A549 (cell line): ENCODE data around the gene TSC22D2. TPM values are rescaled to one million over a fixed set of nuclear protein-coding genes. Genes with fewer than 3 reads are reported as not detected.
"Not testable (repeated sequence)": the region's sequence is repeated elsewhere in the genome, so short reads cannot be mapped to it uniquely, and the experiment has no call there.

Experiments
- ATAC-seq, 2 experiments: fragments of 200-7000 bp in 1 of 2; fragments of >200 bp in 1 of 2; cut with Nextera tagmentation in 1 of 2; cut with Tn5 transposase in 1 of 2; 3 replicates each; pipeline versions ENCODE4 v1.8.0 to v1.9.1; 2018 to 2020; ENCODE audit warnings: mild to moderate bottlenecking in 1 of 2, moderate library complexity in 1 of 2
- CTCF ChIA-PET: fragments of 300-600 bp; sonication (Branson Sonifier 250); formaldehyde crosslinking; extraction: SDS; loops from one replicate; lab custom pipeline; 2021; ENCODE audit warnings: antibody characterized with exemption, inconsistent platforms; lab: Yijun Ruan, JAX
- POLR2A ChIA-PET: fragments of 350-600 bp; formaldehyde crosslinking; extraction: SDS; loops from one replicate; lab custom pipeline; 2021; ENCODE audit warnings: antibody characterized with exemption, inconsistent platforms; lab: Yijun Ruan, JAX
- DNase-seq, 2 experiments: peaks; one replicate each; pipeline versions ENCODE4 v3.0.0 to v3.0.0-alpha.2; 2011 to 2016; ENCODE audit warnings: low read depth in 1 of 2, low spot score in 1 of 2
- FAIRE-seq: peaks from 2 replicates; lab custom pipeline; 2011; peaks lifted over from hg19 to GRCh38; lab: Jason Lieb, UNC
- H3K27ac ChIP-seq, 2 experiments: fragments of >200 bp; sonication (Bioruptor Twin); formaldehyde crosslinking; 3 replicates each; pipeline ENCODE4 v1.5.1; 2016 to 2017
- H3K4me1 ChIP-seq: fragments of >200 bp; sonication (Bioruptor Twin); formaldehyde crosslinking; 3 replicates; pipeline ENCODE4 v1.6.1; 2016
- H3K4me2 ChIP-seq: fragments of >200 bp; sonication (Bioruptor Twin); formaldehyde crosslinking; 3 replicates; pipeline ENCODE4 v1.6.1; 2016
- H3K4me3 ChIP-seq: fragments of >200 bp; sonication (Bioruptor Twin); formaldehyde crosslinking; 3 replicates; pipeline ENCODE4 v1.5.1; 2016
- H3K9me3 ChIP-seq: fragments of >200 bp; sonication (Bioruptor Twin); formaldehyde crosslinking; 3 replicates; pipeline ENCODE4 v1.6.1; 2016
- CBX2 ChIP-seq: fragments of 200-600 bp; sonication (generic); IDR thresholded peaks from 2 replicates; pipeline ENCODE4 v1.6.1; 2016; ENCODE audit warnings: low read depth, mild to moderate bottlenecking, borderline replicate concordance
- CBX8 ChIP-seq: fragments of 200-600 bp; sonication (generic); IDR thresholded peaks from 2 replicates; pipeline ENCODE4 v1.6.1; 2016
- CEBPB ChIP-seq, 2 experiments: fragments of >200 bp in 1 of 2; sonication (Bioruptor Twin) in 1 of 2; formaldehyde crosslinking in 1 of 2; IDR thresholded peaks; 2 replicates each; pipeline ENCODE4 v1.6.1; 2012 to 2016
- CHD2 ChIP-seq: fragments of 150-350 bp; IDR thresholded peaks from 2 replicates; pipeline ENCODE4 v1.6.1; 2014; ENCODE audit warnings: low read length; ENCODE audit not compliant: partially characterized antibody
- CHD4 ChIP-seq: fragments of 200-600 bp; sonication (generic); IDR thresholded peaks from 2 replicates; pipeline ENCODE4 v1.6.1; 2016; ENCODE audit warnings: antibody characterized with exemption, mild to moderate bottlenecking, borderline replicate concordance
- EHF ChIP-seq: fragments of 250-450 bp; sonication (Bioruptor Pico); IDR thresholded peaks from 2 replicates; pipeline ENCODE4 v1.5.0; 2020; ENCODE audit warnings: mild to moderate bottlenecking
- FOXS1 ChIP-seq: fragments of 250-450 bp; sonication (Bioruptor Pico); IDR thresholded peaks from 2 replicates; pipeline ENCODE4 v1.5.0; 2020; ENCODE audit warnings: mild to moderate bottlenecking, moderate library complexity
- HDAC2 ChIP-seq: fragments of 200-600 bp; sonication (generic); IDR thresholded peaks from 2 replicates; pipeline ENCODE4 v1.6.1; 2016
- HOXA7 ChIP-seq: fragments of 250-450 bp; sonication (Bioruptor Pico); IDR thresholded peaks from 2 replicates; pipeline ENCODE4 v1.5.0; 2020; ENCODE audit warnings: mild to moderate bottlenecking, moderate library complexity
- HOXB5 ChIP-seq: fragments of 250-450 bp; sonication (Bioruptor Pico); IDR thresholded peaks from 2 replicates; pipeline ENCODE4 v1.5.0; 2020; ENCODE audit warnings: mild to moderate bottlenecking, moderate library complexity
- JUN ChIP-seq, 2 experiments: fragments of >200 bp; sonication (Bioruptor Twin); formaldehyde crosslinking; IDR thresholded peaks; 2 replicates in 1 of 2; 3 replicates in 1 of 2; pipeline ENCODE4 v1.6.1; 2016 to 2017
- MAZ ChIP-seq: fragments of 150-350 bp; IDR thresholded peaks from 2 replicates; pipeline ENCODE4 v1.6.1; 2014; ENCODE audit warnings: antibody characterized with exemption, low read depth, low read length, borderline replicate concordance
- NPAS2 ChIP-seq: fragments of 250-450 bp; sonication (Bioruptor Pico); IDR thresholded peaks from 2 replicates; pipeline ENCODE4 v1.8.0; 2022; ENCODE audit warnings: mild to moderate bottlenecking, moderate library complexity, borderline replicate concordance
- RARB ChIP-seq: fragments of 250-450 bp; sonication (Bioruptor Pico); IDR thresholded peaks from 2 replicates; pipeline ENCODE4 v1.8.0; 2021; ENCODE audit warnings: mild to moderate bottlenecking, moderate library complexity
- RNF2 ChIP-seq: fragments of 200-600 bp; sonication (generic); IDR thresholded peaks from 2 replicates; pipeline ENCODE4 v1.6.1; 2016; ENCODE audit warnings: low read depth, mild to moderate bottlenecking, antibody characterized with exemption, moderate library complexity, borderline replicate concordance
- SREBF2 ChIP-seq: fragments of 450-650 bp; IDR thresholded peaks from 2 replicates; pipeline ENCODE4 v1.6.1; 2014; ENCODE audit warnings: mild to moderate bottlenecking, moderate library complexity
- ZC3H11A ChIP-seq: fragments of 450-650 bp; IDR thresholded peaks from 2 replicates; pipeline ENCODE4 v1.6.1; 2014; ENCODE audit warnings: antibody characterized with exemption, mild to moderate bottlenecking
- ZFP36 ChIP-seq: fragments of 450-650 bp; IDR thresholded peaks from 2 replicates; pipeline ENCODE4 v1.6.1; 2014; ENCODE audit warnings: borderline replicate concordance; ENCODE audit not compliant: partially characterized antibody
- ZNF302 ChIP-seq: fragments of 250-450 bp; sonication (Bioruptor Pico); IDR thresholded peaks from 2 replicates; pipeline ENCODE4 v1.9.0; 2021; ENCODE audit warnings: inconsistent platforms, mild to moderate bottlenecking, moderate library complexity
- ZSCAN20 ChIP-seq: fragments of 250-450 bp; sonication (Bioruptor Pico); IDR thresholded peaks from 2 replicates; pipeline ENCODE4 v1.8.0; 2022; ENCODE audit warnings: mild to moderate bottlenecking, moderate library complexity
- WGBS: methylation state at CpG from one replicate; pipeline ENCODE4 v1.1.6; 2017; ENCODE audit errors: missing lambda C conversion rate; 5-methylcytosine and 5-hydroxymethylcytosine counted together
- polyA plus RNA-seq, 4 experiments: library from polyadenylated mRNA; depleted of rRNA in 3 of 4; stranded (reverse); fragments of >200 nt; fragmentation: RNase III in 1 of 4; extraction: RNeasy Plus Mini Kit Qiagen cat#74134 plus additional on column Dnase treatment in 1 of 4; gene quantifications; 2 replicates in 3 of 4; 3 replicates in 1 of 4; pipeline ENCODE4 v1.2.3, GENCODE V29; 2011 to 2017
- TF ChIP-seq, protein P1 (sequence below): fragments of 250-450 bp; sonication (Bioruptor Pico); IDR thresholded peaks from 2 replicates; pipeline ENCODE4 v1.5.0; 2020; ENCODE audit warnings: low read depth, mild to moderate bottlenecking, moderate library complexity
- TF ChIP-seq, protein P2 (sequence below): fragments of >200 bp; sonication (Bioruptor Twin); formaldehyde crosslinking; IDR thresholded peaks from 3 replicates; pipeline ENCODE4 v1.6.1; 2016
- TF ChIP-seq, protein P3 (sequence below): fragments of 450-650 bp; IDR thresholded peaks from 2 replicates; pipeline ENCODE4 v1.6.1; 2014; ENCODE audit warnings: antibody characterized with exemption

The TSC22D2 gene
- polyA plus RNA-seq, 2 of the 4 experiments (the other 2 are of a cell fraction), result 8.8 to 13.9 TPM

DNA sequence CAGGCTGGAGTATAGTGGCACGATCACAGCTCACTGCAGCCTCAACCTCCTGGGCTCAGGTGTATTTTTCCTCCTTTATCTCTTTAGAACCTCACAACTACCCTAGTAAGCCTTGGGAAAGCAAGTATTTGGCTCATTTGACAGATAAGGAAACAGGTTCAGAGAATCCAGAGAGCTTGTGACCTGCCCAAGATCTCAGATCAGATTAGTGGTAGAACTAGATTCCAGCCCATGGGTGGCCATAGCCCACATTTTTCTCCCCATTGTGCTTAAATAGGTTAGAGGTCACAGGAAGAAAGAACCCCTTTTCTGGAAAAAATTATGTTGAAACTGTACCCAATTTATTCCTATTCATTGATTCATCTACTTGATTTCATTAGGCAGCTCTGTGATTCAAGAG, 64.3 kb downstream of the TSC22D2 start:
- no peak for DNase-seq
- WGBS, result 88% methylated on average over 1 of the region's 1 CpG

DNA sequence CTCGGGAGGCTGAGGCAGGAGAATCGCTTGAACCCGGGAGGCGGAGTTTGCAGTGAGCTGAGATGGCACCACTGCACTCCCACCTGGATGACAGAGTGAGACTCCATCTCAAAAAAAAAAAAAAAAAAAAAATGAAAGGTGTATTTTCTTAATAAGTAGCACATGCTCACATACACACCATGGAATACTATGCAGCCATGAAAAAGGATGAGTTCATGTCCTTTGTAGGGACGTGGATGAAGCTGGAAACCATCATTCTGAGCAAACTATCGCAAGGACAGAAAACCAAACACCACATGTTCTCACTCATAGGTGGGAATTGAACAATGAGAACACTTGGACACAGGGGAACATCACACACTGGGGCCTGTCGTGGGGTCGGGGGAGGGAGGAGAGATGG, 65.1 kb downstream of the TSC22D2 start:
- H3K9me3 ChIP-seq, H3K4me2 ChIP-seq, H3K4me3 ChIP-seq, FAIRE-seq, POLR2A ChIA-PET, H3K27ac ChIP-seq, ATAC-seq, DNase-seq: not testable (repeated sequence)
- WGBS, result 79% methylated on average over 8 of the region's 8 CpGs
- CTCF ChIA-PET, result interaction anchor here (0.7 to 4.3 kb wide), 3 partner anchors 22 to 262 kb away, joined by 3 to 27 read pairs (median 8); no protein-coding TSS in a partner anchor
- peaks cover 27% of the 10 kb centered on the region for H3K4me1 ChIP-seq

More for the DNA sequence above, 64.3 kb downstream of the TSC22D2 start:
- no peak for FAIRE-seq
- ChIA-PET CTCF (interaction anchor here (0.7 to 4.3 kb wide), 5 partner anchors 11 to 288 kb away, joined by 3 to 27 read pairs (median 3); no protein-coding TSS in a partner anchor), POLR2A (no interaction called here)
- Histone ChIP-seq H3K4me2 (no peak overlapping the region), H3K4me1 (peaks cover 30% of the 10 kb centered on the region), H3K4me3 (no peak overlapping the region), H3K9me3 (peaks cover 2% of the 10 kb centered on the region; the same call in 1 of the 3 replicates), H3K27ac (no peak overlapping the region)
- ATAC-seq, result no peak
- TF ChIP-seq CBX8 (no peak), ZFP36 (no peak), JUN (IDR thresholded peaks at IDR 0.05) (no peak), RNF2 (no peak), FOXS1 (CRISPR knock-in tag) (no peak)
- TF ChIP-seq, protein P1, sequence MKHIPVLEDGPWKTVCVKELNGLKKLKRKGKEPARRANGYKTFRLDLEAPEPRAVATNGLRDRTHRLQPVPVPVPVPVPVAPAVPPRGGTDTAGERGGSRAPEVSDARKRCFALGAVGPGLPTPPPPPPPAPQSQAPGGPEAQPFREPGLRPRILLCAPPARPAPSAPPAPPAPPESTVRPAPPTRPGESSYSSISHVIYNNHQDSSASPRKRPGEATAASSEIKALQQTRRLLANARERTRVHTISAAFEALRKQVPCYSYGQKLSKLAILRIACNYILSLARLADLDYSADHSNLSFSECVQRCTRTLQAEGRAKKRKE, result no peak

DNA sequence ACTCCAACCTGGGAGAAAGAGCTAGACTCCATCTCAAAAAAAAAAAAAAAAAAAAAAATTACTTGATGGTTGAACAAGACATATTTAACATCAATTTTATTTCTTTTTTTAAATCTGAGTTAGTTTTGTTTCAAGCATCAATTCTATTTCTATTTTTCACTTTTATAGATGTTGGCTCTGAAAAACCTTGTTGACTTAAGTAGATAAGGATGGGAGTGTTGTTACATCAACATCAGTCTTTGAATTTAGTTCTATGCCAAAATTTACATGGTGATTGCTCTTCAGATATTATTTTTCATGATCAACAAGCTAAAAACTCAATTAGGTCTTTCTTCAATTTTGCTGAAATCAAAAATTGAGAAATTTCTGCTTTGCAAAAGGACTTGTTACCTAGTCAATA, 71.3 kb downstream of the TSC22D2 start:
- DNase-seq (no peak), ATAC-seq (no peak), FAIRE-seq (no peak)
- TF ChIP-seq EHF (CRISPR knock-in tag) (no peak), RNF2 (no peak), CEBPB (IDR thresholded peaks at IDR 0.05) (no peak), ZSCAN20 (CRISPR knock-in tag) (no peak), ZC3H11A (no peak), CHD2 (no peak), HOXA7 (CRISPR knock-in tag) (no peak), HDAC2 (no peak), JUN (IDR thresholded peaks at IDR 0.05) (no peak), HOXB5 (CRISPR knock-in tag) (no peak), RARB (CRISPR knock-in tag) (no peak), CHD4 (no peak), ZNF302 (CRISPR knock-in tag) (no peak)
- Histone ChIP-seq H3K9me3 (peaks cover 7% of the 10 kb centered on the region; the same call in 1 of the 3 replicates), H3K4me3 (no peak overlapping the region), H3K4me1 (no peaks in the 10 kb centered on the region), H3K27ac (no peak overlapping the region), H3K4me2 (no peak overlapping the region)
- ChIA-PET CTCF (interaction anchor here (0.9 to 3.3 kb wide), 4 partner anchors 10 to 103 kb away, joined by 3 to 15 read pairs (median 3); no protein-coding TSS in a partner anchor), POLR2A (no interaction called here)

DNA sequence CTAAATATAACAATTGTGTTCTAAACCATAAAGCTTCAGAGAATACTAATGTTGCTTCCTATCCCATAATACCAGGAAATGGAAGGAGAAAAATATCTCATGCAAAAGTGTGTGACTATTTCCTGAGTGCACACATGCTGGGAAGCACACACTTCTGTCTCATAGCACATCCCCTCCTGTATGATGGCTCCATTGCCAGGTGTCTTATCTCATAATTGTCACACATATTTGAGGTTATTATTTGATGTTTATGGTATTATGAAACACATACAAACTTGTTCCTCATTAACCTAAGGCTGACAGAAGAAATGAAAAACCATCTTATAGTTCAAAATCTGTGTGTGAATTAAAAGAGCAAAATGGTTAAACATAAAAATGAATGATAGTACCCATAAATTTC, 72.8 kb downstream of the TSC22D2 start:
- H3K27ac ChIP-seq, result no peak overlapping the region
- CTCF ChIA-PET, result interaction anchor here (3.3 kb wide), 1 partner anchor 14 kb away, joined by 15 read pairs; no protein-coding TSS in a partner anchor
- FAIRE-seq, result no peak

More for the DNA sequence above, 72.8 kb downstream of the TSC22D2 start:
- peaks cover 16% of the 10 kb centered on the region; the same call in 1 of the 3 replicates for H3K9me3 ChIP-seq
- H3K4me2 ChIP-seq, result no peak overlapping the region
- DNase-seq, result no peak
- no peak overlapping the region for H3K4me3 ChIP-seq
- TF ChIP-seq SREBF2, result no peak
- TF ChIP-seq, protein P2, sequence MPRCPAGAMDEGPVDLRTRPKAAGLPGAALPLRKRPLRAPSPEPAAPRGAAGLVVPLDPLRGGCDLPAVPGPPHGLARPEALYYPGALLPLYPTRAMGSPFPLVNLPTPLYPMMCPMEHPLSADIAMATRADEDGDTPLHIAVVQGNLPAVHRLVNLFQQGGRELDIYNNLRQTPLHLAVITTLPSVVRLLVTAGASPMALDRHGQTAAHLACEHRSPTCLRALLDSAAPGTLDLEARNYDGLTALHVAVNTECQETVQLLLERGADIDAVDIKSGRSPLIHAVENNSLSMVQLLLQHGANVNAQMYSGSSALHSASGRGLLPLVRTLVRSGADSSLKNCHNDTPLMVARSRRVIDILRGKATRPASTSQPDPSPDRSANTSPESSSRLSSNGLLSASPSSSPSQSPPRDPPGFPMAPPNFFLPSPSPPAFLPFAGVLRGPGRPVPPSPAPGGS, result no peak
- TF ChIP-seq NPAS2 (CRISPR knock-in tag), result no peak
- no peak for TF ChIP-seq ZNF302 (CRISPR knock-in tag)
- TF ChIP-seq CBX2, result no peak
- TF ChIP-seq, protein P3, sequence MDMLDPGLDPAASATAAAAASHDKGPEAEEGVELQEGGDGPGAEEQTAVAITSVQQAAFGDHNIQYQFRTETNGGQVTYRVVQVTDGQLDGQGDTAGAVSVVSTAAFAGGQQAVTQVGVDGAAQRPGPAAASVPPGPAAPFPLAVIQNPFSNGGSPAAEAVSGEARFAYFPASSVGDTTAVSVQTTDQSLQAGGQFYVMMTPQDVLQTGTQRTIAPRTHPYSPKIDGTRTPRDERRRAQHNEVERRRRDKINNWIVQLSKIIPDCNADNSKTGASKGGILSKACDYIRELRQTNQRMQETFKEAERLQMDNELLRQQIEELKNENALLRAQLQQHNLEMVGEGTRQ, result no peak
- TF ChIP-seq MAZ, result no peak
- TF ChIP-seq, all 56 proteins: peak for 0
- POLR2A ChIA-PET, result no interaction called here
- no peak for ATAC-seq
- H3K4me1 ChIP-seq, result no peaks in the 10 kb centered on the region
